DOHH2 (cell line): ENCODE results near the gene CBLN3.
A peak's percentile ranks its signal among the peaks of the same experiment; 100 is the strongest.
"Not testable (repeated sequence)": the region's sequence is repeated elsewhere in the genome, so short reads cannot be mapped to it uniquely, and the experiment has no call there.

Source experiments
- H3F3A ChIP-seq: fragments of 200-600 bp; sonication (generic), shearing (Covaris generic); 2 replicates; pipeline ENCODE4 v1.6.0; 2016; ENCODE audit warnings: antibody characterized with exemption, mild to moderate bottlenecking; ENCODE audit not compliant: control insufficient read depth, insufficient read depth
- H3K27ac ChIP-seq: fragments of 200-600 bp; sonication (generic); 2 replicates; pipeline ENCODE4 v1.5.1; 2014; ENCODE audit warnings: low read depth, mild to moderate bottlenecking, low read length, moderate library complexity
- H3K27me3 ChIP-seq: fragments of 200-600 bp; sonication (generic); 2 replicates; pipeline ENCODE4 v1.6.1; 2014; ENCODE audit warnings: mild to moderate bottlenecking, low read length, mixed read lengths; ENCODE audit not compliant: control insufficient read depth
- H3K36me3 ChIP-seq: fragments of 200-600 bp; sonication (generic); 2 replicates; pipeline ENCODE4 v1.6.1; 2014; ENCODE audit warnings: mild to moderate bottlenecking, low read length, moderate library complexity, mixed read lengths; ENCODE audit not compliant: control insufficient read depth
- H3K4me1 ChIP-seq: fragments of 200-600 bp; sonication (generic); 2 replicates; pipeline ENCODE4 v1.6.1; 2014; ENCODE audit warnings: mild to moderate bottlenecking, low read length, mixed read lengths; ENCODE audit not compliant: control insufficient read depth
- H3K4me2 ChIP-seq: fragments of 200-600 bp; sonication (generic); 2 replicates; pipeline ENCODE4 v1.6.0; 2014; ENCODE audit warnings: mild to moderate bottlenecking, low read length, moderate library complexity
- H3K4me3 ChIP-seq: fragments of 200-600 bp; sonication (generic); 2 replicates; pipeline ENCODE4 v1.5.1; 2014; ENCODE audit warnings: mild to moderate bottlenecking, low read length, mixed read lengths
- H3K79me2 ChIP-seq: fragments of 200-600 bp; sonication (generic); 2 replicates; pipeline ENCODE4 v1.6.1; 2014; ENCODE audit warnings: mild to moderate bottlenecking, low read length, mixed read lengths; ENCODE audit not compliant: control insufficient read depth
- H3K9me2 ChIP-seq: fragments of 200-600 bp; sonication (generic); replicated peaks from 2 replicates; pipeline ENCODE4 v1.6.1; 2014; ENCODE audit warnings: mild to moderate bottlenecking, low read length, mixed read lengths; ENCODE audit not compliant: control insufficient read depth
- H3K9me3 ChIP-seq: fragments of 200-600 bp; sonication (generic); 2 replicates; pipeline ENCODE4 v1.6.1; 2014; ENCODE audit warnings: antibody characterized with exemption, low read length, mixed read lengths; ENCODE audit not compliant: control insufficient read depth, insufficient read depth
- H4K20me1 ChIP-seq: fragments of 200-600 bp; sonication (generic); 2 replicates; pipeline ENCODE4 v1.6.0; 2014; ENCODE audit warnings: low read depth, mild to moderate bottlenecking, antibody characterized with exemption, low read length, moderate library complexity; ENCODE audit not compliant: control insufficient read depth, insufficient read depth
- EZH2phosphoT487 ChIP-seq: fragments of 200-600 bp; sonication (generic); IDR thresholded peaks from 2 replicates; pipeline ENCODE4 v1.6.1; 2017; ENCODE audit warnings: borderline replicate concordance, mild to moderate bottlenecking, antibody characterized with exemption, low read length, moderate library complexity, mixed read lengths
- TF ChIP-seq, protein P1 (sequence below): fragments of 200-600 bp; sonication (generic); IDR thresholded peaks from one replicate; pipeline ENCODE4 v1.5.1; 2014; ENCODE audit warnings: antibody characterized with exemption, mild to moderate bottlenecking, low read depth, low read length; ENCODE audit not compliant: poor library complexity, severe bottlenecking

CBLN3 gene

DNA sequence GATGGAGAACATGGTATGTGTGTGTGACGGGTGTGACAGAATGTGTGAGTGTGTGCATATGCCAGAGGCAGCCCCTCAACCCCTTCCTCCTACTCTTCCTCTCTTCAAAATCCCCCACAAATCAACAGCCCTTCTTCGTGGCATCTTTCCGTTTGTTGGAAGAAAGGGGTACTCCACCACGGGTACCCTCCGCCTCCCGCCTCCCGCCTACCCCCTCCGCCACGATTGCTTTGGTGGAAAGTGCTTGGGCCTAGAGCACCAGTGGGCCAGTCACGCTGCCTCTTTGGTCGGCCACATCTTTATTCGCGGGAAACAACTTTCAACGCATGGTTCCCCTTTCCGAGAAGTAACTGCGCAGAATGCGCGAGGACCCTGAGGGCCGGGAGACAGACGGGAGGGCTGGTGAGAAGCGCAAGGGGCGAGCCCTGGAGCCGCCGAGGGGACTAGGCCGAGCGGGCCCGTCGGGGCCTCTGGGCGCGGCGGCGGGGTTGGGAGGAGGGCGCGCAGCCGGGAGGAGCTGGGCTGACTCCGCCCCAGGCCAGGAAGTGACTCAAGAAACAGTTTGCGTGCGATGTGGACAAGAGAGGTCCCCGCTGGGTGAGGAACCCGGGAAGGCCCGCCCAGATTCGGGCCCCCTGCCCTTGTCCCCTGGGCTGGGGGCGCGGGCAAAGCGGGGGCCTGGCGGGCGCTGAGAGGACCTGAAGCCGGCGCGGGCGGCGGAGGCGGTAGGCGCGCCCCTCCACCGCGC lies at the start of gene CBLN3, which contains the start of gene KHNYN:
Gene CBLN3 (minus strand): TSS at position 274 of the 748 bp plus-strand sequence. CDS start 614 bp downstream, outside the sequence.
Gene KHNYN (plus strand): TSS at position 560 of the 748 bp plus-strand sequence. CDS start 777 bp downstream, outside the sequence.
- H3K4me1 ChIP-seq: peaks cover 50% of the 10 kb centered on the region

GRCh38 chr14:24475261-24475660 lies 45.8 kb upstream of the CBLN3 start:
- no peak overlapping the region for H3K4me3 ChIP-seq
- TF ChIP-seq, protein P1, sequence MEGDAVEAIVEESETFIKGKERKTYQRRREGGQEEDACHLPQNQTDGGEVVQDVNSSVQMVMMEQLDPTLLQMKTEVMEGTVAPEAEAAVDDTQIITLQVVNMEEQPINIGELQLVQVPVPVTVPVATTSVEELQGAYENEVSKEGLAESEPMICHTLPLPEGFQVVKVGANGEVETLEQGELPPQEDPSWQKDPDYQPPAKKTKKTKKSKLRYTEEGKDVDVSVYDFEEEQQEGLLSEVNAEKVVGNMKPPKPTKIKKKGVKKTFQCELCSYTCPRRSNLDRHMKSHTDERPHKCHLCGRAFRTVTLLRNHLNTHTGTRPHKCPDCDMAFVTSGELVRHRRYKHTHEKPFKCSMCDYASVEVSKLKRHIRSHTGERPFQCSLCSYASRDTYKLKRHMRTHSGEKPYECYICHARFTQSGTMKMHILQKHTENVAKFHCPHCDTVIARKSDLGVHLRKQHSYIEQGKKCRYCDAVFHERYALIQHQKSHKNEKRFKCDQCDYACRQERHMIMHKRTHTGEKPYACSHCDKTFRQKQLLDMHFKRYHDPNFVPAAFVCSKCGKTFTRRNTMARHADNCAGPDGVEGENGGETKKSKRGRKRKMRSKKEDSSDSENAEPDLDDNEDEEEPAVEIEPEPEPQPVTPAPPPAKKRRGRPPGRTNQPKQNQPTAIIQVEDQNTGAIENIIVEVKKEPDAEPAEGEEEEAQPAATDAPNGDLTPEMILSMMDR: no peak
- no peak for TF ChIP-seq EZH2phosphoT487

More for the DNA sequence above, at the start of gene CBLN3, which contains the start of gene KHNYN:
- Histone ChIP-seq H3K79me2 (peaks cover 29% of the 10 kb centered on the region), H3K9me3 (no peaks in the 10 kb centered on the region), H4K20me1 (peaks cover 6% of the 10 kb centered on the region; the same call in 1 of the 2 replicates), H3K4me2 (peak within 1 kb of the TSS; percentile 94), H3K36me3 (peaks cover 33% of the 10 kb centered on the region), H3K4me3 (peak within 1 kb of the TSS; percentile 94), H3K9me2 (no peaks in the 10 kb centered on the region), H3K27me3 (no peaks in the 10 kb centered on the region), H3F3A (no peaks in the 10 kb centered on the region), H3K27ac (peak within 1 kb of the TSS; percentile 64)
- TF ChIP-seq, protein P1: no peak

DNA sequence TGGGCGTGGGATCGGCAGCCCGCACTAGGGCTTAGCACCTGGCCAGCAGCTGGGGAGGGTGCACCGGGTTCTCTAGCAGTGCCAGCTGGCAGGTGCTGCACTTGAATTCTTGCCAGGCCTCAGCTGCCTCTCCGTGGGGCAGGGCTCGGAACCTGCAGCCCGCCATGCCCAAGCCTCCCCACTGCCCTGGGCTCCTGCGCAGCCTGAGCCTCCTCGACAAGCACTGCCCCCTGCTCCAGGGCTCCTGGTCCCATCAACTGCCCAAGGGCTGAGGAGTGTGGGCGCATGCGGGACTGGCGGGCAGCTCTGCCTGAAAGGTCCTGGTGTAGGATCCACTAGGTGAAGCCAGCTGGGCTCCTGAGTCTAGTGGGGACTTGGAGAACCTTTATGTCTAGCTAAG lies 43.7 kb upstream of the CBLN3 start:
- Histone ChIP-seq H3K9me2 (no peaks in the 10 kb centered on the region), H3K79me2 (no peaks in the 10 kb centered on the region), H4K20me1 (no peaks in the 10 kb centered on the region), H3K4me3 (no peak overlapping the region), H3K27me3 (no peaks in the 10 kb centered on the region), H3K27ac (no peak overlapping the region), H3K4me2 (no peak overlapping the region), H3F3A (no peaks in the 10 kb centered on the region), H3K4me1 (no peaks in the 10 kb centered on the region), H3K36me3 (no peaks in the 10 kb centered on the region), H3K9me3 (no peaks in the 10 kb centered on the region)
- no peak for TF ChIP-seq EZH2phosphoT487
- TF ChIP-seq, protein P1: no peak

More at GRCh38 chr14:24475261-24475660, 45.8 kb upstream of the CBLN3 start:
- no peaks in the 10 kb centered on the region for H3K9me3 ChIP-seq
- H3K27ac ChIP-seq: no peak overlapping the region
- no peaks in the 10 kb centered on the region for H3K9me2 ChIP-seq
- H3F3A ChIP-seq: no peaks in the 10 kb centered on the region
- H3K4me1 ChIP-seq: no peaks in the 10 kb centered on the region
- H3K4me2 ChIP-seq: no peak overlapping the region
- no peaks in the 10 kb centered on the region for H3K36me3 ChIP-seq
- no peaks in the 10 kb centered on the region for H3K79me2 ChIP-seq
- no peaks in the 10 kb centered on the region for H4K20me1 ChIP-seq
- H3K27me3 ChIP-seq: no peaks in the 10 kb centered on the region

DNA sequence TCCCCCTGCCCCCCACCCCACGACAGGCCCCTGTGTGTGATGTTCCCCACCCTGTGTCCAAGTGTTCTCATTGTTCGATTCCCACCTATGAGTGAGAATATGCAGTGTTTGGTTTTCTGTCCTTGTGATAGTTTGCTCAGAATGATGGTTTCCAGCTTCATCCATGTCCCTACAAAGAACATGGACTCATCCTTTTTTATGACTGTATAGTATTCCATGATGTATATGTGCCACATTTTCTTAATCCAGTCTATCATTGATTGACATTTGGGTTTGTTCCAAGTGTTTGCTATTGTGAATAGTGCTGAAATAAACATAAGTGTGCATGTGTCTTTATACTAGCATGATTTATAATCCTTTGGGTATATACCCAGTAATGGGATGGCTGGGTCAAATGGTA lies 41.0 kb upstream of the CBLN3 start:
- not testable (repeated sequence) for H3K4me3 ChIP-seq, H3F3A ChIP-seq, H3K4me1 ChIP-seq, H3K27ac ChIP-seq, H3K4me2 ChIP-seq, H3K36me3 ChIP-seq, H3K9me3 ChIP-seq, H3K9me2 ChIP-seq, H4K20me1 ChIP-seq, H3K27me3 ChIP-seq, H3K79me2 ChIP-seq
